GM21529 (cell line): ENCODE measurements around the gene PAFAH2.

ENCODE experiments used
- ATAC-seq: cut with Tn5 transposase; IDR thresholded peaks from one replicate; pipeline ENCODE4 v1.9.1; 2021; ENCODE audit not compliant: unreplicated experiment

PAFAH2 gene

GRCh38 chr1:26015358-26015757 is 17.5 kb upstream of the PAFAH2 start:
- ATAC-seq = no peak

GRCh38 chr1:26014179-26014578 is 16.3 kb upstream of the PAFAH2 start:
- ATAC-seq = no peak

GRCh38 chr1:26012864-26013263 is 15.0 kb upstream of the PAFAH2 start:
- ATAC-seq = no peak

GRCh38 chr1:26010825-26011224 is 13.0 kb upstream of the PAFAH2 start:
- ATAC-seq = no peak

- ATAC-seq = no peak
These were observed 12.1 kb upstream of the PAFAH2 start for GRCh38 chr1:26009796-26010447.

GRCh38 chr1:26006710-26007109 is 8.8 kb upstream of the PAFAH2 start:
- ATAC-seq = no peak

GRCh38 chr1:26005434-26006105 is 7.7 kb upstream of the PAFAH2 start:
- ATAC-seq = no peak

GRCh38 chr1:26003756-26004155 is 5.9 kb upstream of the PAFAH2 start:
- ATAC-seq = no peak

GRCh38 chr1:26003262-26003661 is 5.4 kb upstream of the PAFAH2 start:
- no peak for ATAC-seq

GRCh38 chr1:25999041-25999800 is 1.4 kb upstream of the PAFAH2 start:
- ATAC-seq = no peak

- no peak for ATAC-seq
These were observed 666 bp downstream of the PAFAH2 start for GRCh38 chr1:25996966-25997827.

GRCh38 chr1:25994402-25995150 is 3.3 kb downstream of the PAFAH2 start:
- no peak for ATAC-seq

GRCh38 chr1:25993197-25993951 is 4.5 kb downstream of the PAFAH2 start:
- no peak for ATAC-seq

- no peak for ATAC-seq
These were observed 5.1 kb downstream of the PAFAH2 start for GRCh38 chr1:25992689-25993171.

GRCh38 chr1:25991937-25992688 is 5.8 kb downstream of the PAFAH2 start:
- ATAC-seq = no peak

GRCh38 chr1:25990702-25991395 is 7.0 kb downstream of the PAFAH2 start:
- no peak for ATAC-seq

- no peak for ATAC-seq
These were observed 7.6 kb downstream of the PAFAH2 start for GRCh38 chr1:25990251-25990650.
